HG02885 (cell line): ENCODE data around the gene MYH6.

Experiments used
- ATAC-seq: cut with Tn5 transposase; IDR thresholded peaks from one replicate; pipeline ENCODE4 v1.9.1; 2021; ENCODE audit warnings: mild to moderate bottlenecking; ENCODE audit not compliant: unreplicated experiment, poor library complexity

The MYH6 gene

DNA sequence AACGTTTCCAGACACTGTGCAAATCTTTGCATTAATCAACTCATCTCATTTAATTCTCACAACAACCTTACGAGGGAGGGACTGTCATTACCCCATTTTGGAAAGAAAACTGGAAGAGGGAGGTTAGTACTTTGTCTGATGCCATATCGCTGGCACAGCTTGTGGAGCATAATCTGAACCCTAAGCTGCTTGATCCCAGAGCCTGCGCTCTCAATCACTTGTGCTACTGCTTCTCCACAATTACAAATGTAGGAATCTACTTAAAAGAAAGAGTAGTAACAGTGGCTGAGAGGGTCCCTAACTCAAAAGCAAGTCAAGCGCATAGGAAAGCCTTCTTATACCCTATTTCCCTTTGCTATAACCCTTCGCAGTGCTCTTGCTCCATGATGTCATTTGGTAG is 46.3 kb downstream of the MYH6 start:
- no peak for ATAC-seq

DNA sequence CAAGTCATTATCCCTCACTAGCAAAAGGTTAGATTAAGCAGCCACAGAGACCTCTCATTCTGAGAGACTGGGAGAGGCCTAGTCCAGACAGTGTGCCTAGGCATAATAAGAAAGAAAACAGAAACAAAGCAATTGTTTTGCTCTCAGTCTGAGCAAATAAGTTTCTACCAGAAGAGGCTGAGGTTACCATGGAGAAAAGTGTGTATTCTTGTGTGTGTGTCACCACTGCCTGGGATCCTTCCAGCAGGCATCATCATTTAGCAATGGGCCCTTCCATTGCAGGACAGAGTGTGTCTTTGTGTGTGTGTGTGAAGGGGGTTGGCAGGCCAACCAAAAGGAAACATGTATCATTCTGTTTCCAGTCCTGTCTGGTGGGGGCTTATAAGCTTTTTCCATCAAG is 46.8 kb downstream of the MYH6 start:
- no peak for ATAC-seq

DNA sequence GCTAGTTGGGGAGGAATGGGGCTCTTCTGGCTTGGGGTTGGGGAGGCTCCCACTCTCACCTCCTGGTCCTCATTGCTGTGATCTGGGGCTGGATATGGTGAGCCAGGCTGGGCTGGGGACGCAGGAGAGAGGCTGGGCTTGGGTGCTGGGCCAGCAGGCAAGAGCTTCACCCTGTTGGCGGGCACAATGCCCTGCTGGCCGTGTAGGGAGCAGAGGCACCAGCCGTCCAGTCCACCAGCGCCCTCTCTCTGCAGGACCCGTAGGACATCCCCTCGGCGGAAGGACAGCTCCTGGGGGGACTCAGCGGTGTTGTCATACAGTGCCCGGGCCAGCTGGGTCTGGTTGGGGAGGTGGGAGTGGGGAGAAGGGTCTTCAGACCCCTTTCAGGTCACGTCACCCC is 47.6 kb downstream of the MYH6 start:
- no peak for ATAC-seq

DNA sequence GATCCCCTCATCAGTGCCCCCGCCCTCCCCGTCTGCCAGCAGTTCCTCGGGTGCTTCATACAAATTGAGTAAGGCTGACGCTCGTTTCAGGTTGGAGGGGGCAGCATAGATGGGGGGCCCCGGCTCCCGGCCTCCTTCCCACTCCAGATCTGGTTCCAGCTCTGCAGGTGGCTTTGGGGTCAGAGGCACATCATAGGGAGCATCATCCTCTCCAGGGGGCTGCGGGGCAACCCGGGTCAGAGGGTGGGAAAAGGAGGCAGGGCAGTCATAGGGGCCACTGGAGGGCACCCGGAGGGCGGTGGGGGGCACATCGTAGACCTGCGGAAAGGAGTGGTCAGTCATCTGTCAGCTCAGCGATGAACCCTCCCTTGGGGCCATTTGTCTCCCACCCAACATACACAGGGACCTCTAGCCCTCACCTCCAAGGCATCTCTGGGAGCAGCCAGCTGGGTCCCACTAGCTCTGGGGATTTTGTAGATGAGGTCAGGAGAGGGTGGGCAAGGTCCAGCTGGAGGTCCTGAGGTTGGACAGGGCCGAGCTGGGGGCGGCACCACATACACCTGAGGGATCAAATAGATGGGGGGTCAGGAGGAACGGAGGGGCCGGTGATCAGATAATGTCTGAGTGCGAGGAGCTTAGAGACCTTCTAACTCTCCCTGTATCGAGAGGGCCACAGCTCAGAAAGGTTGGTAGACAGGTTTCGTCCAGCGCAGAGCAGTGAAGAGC is 48.2 kb downstream of the MYH6 start:
- ATAC-seq = no peak

DNA sequence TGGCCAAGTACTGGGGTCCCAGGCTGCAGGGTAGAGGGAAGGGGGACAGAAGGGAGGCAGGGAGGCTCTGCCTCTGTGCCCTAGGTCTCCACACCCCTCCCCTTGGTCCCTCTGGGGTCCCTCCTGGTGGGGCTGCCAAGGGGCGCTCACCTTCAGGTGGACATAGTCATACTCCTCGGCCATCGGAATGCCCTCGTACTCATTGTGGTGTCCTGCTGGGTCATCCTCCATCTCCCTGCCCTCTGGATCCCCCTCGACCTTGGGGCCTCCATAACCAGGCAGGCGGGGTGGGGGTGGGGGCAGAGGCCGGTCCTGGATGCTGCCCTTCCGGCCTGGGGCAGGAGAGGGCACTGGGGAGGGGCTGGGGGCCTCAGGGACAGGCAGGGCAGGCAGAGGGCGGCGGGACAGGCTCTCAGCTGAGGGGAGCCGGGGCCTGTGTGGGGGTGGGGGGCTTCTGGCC is 48.9 kb downstream of the MYH6 start:
- ATAC-seq = no peak

DNA sequence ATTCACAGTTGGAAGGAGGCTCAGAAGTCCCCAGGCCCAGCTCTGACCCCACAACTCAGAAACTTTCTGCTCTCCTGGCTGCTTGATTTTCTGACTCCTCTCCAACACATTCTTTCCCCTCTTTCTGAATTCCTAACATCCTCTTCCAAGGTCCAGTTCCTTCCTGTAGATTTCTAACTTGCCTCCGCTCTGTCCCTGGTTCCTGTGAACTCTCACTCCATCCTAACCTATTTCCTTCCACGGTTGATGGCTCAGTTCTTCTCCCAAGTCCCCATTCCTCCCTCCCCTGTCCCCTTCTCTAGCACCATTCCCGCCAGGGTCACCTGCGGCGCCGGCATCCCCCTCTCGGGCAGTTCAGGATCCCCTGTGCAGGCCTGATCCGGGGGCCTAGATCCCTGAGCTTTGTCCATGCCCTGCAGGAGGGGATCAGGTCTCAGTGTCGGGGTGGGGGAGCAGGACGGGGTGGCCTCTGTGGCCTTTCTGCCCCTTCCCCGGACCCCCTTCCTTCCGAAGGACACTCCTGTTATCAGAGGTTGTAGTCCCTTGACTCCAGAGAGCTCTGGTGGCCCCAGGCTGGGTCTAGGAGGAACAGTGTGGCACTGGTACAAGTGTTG is 49.4 kb downstream of the MYH6 start:
- ATAC-seq = no peak

DNA sequence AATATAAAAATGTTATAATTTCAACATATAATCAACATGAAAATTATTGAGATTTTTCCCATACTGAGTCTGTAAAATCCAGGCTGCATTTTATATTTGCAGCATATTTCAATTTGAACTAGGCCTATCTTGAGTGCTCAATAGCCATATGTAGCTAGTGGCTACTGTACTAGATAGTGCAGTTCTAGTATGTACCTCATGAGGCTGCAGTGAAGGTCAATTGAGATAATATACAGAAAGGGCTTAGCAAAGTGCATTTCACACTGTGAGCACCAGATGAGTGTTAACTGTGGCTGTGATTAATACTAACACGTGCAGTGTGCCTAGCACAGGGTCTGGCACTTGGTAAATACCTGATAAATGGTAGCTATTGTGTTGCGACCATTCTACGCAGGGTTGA is 50.0 kb downstream of the MYH6 start:
- ATAC-seq = no peak

DNA sequence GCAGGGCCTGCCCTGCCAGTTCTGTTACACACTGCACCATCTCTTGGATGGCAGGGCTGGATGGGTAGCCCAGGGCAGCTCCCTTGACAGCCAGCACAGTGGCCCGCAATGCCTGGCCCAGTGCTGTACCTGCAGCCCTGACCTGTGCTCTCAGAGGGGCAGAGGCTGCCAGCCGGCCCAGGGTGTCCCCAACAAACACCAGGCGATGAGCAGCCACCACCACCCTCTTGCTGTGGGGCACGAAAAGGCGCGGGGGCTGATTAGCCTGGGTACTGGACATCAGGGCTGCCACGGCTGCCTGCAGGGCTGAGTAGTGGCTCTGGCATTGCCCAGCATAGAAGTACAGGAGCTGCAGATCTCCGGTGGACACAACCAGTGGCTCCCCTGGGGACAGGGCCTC is 50.8 kb downstream of the MYH6 start:
- ATAC-seq = no peak

DNA sequence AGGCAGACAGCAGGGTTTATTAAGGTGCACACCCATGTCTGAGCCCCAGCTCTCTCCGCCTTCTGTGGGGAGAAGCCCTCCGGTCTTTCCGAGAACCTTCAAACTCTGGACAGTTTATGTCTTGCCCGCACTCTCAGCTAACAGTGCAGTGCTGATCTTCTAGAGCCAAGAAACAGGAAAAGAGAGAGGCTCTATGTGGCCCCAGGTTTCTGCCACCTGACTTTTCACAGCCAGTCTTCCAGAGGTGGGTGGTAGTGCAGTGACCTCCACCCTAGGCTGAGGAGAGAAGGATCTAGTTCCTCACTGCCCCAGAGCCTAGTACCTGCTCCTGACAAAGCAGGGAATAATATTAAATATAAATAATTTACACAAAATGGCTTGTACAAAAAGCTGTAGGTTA is 51.4 kb downstream of the MYH6 start:
- no peak for ATAC-seq

DNA sequence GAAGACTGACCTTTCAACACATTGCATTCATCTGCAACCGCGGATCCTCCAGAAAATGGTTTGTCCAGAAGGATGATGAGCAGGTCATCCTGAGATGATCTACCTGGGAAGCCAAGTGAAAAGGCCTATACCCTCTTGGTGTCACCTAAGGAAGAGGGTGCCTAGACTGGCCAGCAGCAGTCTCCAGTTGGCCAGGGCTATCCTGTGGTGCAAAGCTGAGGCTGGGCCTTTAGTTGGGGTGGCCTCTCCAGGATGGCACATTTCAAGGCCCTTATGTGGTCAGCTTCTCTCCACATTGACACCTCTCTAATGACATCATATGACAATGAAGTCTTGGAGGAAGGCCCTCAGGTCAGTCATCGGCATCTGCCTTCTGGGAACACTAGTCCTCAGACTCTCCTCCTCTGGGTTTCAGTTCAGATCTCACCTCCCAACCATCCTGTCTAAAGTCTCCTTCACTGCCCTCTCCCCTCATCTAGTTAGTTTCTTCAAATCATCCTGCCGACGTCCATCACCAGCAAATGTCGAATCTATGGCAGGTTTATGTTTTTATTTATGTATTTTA is 52.1 kb downstream of the MYH6 start:
- no peak for ATAC-seq

DNA sequence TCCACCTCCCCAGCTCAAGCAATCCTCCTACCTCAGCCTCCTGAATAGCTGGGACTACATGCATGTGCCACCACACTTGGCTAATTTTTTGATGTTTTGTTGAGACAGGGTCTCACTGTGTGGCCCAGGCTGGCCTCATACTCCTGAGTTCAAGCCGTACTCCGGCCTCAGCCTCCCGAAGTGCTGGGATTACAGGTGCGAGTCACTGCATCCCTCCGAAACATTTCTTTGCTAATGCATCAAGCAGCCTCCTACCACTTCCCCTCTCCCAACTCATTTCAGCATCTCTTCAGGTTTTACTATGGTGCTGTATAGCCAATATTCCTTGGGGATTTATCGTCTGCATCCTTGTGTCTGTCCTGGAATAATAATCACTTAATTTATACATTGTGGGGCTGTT is 53.1 kb downstream of the MYH6 start:
- no peak for ATAC-seq

DNA sequence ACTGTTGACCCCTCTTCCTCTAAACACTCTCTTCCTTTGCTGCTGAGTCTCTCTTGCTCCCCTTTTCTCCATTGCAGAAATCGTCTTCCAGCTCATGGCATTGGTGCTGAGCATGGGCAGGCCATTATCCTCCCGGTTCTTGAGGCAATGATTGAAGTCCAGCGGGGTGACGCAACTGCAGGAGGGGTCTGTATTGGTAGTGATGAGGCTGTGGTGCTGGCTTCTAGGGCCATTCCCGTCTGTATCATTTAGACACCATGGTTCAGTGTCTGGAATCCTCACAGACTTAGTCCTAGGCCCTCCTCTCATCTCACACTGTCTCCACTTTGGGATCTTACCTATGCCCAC is 54.7 kb downstream of the MYH6 start:
- ATAC-seq = no peak

DNA sequence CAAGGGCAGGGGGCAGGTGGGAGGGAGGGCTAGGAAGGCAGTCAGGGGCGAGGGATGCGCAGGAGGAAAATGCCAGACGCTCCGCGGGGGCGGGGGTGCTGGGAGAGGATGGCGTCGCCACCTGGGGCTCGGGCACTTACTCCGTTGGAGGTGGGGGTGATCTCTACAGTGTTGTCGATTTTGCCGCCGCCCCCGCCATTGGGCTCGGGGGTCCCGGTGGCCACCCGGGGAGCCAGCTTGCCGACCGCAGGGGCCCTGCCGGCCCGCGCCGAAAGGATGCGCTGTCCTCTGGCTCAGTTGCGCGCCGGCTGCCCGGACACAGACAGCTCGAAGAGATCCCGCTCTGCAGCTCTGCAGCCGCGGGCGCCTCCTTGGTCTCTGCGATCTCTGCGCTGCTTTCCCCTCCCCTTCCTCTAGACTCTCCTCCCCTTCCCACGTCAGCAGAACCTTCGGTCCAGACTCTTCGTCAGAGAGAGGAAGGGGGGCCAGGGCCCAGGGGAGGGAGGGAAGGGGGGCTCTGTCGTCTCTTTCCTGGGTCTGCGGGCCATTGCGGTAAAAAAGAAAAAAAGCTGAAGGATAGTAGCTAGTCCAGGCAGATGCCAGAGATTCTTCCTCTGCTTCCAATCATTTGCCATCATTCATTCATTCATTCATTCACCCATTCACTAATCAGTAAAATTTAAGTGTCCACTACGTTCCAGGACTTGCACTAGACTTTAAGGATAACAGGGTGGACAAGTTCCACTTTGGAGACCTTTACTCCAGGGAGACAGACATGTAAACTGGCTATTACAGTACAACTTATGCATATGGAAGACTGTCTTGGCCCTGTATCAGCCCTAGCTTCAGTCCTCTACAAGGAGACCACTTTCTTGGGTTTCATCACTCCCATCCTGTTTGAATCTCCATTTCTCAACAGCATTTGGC is 55.3 kb downstream of the MYH6 start, which contains the start of gene SLC22A17:
SLC22A17 (minus strand) TSS at position 382 of the 927 bp plus-strand sequence.
- ATAC-seq = no peak

DNA sequence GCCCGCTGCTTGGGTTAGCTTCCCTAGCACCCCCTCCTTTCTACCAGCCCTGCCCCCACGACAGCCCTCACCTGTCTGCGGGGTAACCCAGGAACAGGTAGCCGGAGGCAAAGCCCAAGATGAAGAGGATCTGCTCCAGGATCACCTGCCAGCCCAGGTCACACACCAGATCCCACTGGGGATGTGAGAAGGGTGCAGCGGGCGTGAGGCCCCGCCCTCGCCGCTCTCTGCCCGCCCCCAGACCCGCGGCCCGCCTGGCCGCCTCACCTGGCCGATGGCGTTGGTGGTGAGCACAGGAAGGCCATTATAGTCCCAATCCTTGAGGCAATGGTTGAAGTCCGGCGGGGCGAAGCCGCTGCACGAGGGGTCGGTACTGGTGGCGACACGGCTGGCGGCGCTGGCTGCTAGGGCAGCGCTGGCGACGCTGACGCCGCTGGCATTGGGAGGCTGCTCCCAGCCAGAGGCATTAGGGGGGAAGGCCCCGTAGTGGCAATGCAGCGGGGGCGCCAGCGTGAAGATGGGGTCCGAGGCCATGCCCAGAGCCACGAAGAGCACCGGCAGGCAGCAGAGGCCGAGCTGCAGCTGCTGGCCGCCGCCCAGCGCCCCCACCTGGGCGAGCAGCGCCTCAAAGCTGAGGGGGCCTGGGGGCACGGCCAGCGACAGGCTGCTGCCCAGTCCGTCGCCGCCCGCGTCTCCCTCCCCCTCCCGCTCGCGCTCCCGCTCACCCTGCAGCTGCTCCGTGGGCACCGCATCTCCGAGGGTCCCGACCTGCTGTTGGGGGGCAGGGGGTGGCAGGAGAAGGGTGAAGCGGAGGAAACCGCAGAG is 56.2 kb downstream of the MYH6 start:
- ATAC-seq = no peak

DNA sequence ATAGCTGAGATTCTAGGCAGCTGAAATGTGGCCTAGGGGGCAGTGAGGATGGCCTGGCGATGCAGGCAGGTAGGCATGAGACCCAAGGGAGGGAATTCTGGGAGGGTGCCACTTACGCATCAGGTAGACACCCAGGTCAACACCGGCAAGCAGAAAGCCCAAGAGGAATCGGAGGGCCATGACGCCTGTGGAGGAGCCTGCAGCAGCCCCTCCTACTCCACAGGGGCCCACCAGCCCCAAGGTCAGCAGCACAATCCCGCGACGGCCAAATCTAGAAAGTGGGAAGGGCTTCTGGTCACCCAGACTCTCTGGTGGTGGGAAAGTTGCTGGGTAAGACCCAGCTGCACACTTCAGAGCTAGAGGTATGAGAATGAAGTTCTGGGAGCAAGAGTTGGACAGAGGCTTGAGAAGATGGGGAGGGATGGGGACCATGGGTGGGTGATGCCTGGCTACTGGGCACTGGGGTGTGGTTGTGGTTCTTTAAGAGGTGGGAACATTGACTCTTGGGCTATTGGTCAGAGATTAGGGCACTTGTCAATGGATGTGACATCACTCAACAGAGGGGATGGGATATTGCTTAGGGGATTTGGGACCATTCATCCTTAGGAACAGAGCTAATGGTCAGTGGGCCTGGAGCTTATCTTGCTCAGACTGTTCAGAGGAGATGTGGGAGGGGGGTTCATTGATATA is 58.8 kb downstream of the MYH6 start:
- ATAC-seq = no peak

DNA sequence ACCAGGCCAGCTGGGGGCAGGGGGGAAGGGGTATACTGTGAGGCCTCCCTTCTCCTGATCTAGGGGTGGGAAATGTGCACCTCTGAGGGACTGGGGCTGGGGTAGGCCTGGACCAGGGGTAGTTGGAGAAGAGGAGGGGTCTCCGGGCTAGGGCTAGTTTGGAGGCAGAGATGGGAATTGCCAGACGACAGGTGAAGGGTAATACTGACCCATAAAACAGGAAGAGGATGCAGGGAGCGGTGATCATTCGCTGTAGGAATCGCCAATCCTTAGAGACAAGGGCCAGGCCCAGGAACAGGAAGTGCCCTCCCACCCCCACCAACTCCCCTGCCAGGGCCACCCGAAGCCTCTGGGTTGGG is 59.8 kb downstream of the MYH6 start:
- no peak for ATAC-seq

DNA sequence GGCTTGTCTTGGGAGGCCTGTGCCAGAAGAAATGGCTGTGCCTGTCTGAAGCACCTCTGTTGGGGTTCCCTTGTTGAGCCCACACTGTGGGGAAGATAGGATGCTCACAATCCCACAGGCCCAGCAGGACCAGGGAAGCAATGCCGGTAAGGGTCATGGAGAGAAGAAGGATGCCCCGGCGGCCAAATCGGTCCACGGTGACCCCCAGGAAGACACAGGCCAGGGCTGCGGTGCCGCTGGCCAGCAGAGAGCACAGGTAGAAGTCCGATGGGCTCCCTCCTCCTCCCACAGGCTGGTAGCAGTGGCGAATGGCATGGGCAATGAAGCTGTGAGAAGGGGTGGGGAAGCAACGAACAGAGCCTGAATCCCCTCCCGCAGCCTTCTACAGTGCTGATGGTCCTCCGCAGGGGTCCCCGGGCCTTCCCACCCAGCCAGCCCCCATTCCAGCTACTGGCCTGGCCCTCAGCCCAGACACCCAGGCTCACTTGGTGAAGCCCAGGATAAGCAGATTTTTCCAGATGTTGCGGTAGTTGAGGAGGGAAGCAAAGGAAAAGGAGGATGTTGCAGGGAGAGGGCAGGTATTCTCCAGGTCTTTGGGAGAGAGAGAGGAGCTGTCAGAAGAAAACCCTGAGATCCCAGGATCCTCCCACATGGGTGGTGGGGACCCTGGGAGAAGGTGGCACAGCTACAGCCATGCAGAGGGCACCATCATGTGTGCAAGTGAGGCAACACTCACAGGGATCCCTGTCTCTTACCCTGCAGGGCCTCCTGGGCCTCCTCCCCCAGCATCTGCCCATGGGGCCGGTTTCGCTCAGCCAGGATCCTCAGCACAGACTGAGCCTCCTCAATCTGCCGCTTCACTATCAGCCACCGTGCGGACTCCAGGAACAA is 60.4 kb downstream of the MYH6 start:
- ATAC-seq = no peak

DNA sequence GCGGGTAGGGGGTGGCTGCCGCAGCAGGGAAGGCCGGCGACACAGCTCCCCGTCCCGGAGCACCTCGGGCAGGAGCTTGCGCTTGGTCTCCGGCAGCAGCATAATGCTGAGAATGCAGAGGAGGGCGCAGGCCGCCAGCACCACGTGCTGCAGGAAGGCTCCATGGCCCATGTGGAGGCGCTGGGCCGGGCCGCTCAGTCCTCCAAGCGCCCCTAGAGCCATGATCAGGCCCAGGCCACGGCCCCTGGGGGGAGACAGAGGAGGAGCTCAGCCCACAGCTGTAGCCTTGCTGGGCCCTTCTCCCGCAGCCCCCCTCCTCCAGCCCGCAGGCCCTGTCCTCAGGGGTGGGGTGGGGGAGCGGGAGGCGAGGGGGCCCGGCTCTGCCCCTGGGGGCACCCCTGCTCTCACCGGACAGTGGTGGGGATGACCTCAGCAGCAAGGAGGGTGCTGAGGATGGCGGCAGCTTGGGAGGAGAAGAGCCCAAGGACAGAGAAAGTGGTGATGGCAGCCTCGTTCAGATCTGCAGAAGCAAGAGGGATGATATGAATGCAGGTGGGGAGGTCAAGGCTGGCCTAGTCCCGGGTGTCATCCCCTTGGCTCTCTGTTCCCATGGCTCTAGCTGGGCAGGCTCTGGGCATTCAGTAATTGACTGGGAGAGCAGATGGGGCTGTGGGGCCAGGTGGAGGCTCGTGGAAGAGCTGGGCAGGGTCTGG is 61.2 kb downstream of the MYH6 start:
- no peak for ATAC-seq
